ENCODE results near the gene METTL8.
"Not testable (repeated sequence)": the region's sequence is repeated elsewhere in the genome, so short reads cannot be mapped to it uniquely, and the experiment has no call there.

The METTL8 gene

DNA sequence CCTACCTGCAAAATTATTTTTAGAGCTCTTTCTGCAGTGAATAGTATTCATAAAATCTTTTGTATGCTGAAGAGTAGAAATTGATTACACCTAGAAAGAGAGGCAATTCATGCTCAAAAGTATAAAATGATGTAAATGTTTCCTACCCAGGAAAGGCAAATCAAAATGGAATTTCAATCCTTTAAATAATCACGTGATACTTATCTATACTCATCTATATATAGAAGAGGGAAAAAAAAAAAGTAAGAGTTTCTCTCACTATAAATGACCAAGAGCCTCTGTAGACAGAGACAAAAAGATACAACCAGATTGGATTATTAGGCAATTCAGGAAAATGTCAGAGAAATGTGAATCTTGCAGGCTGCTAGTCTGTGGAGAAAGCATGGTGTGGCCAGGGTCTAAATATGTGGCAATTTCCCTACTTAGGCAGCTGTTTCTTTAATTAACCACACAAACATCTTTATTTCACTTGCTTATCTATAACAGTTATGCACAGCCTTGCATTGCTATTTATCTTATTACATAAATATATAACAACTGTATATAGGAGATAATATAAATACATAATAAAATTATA is 39.5 kb downstream of the METTL8 start:
- no peak for DNase-seq

DNA sequence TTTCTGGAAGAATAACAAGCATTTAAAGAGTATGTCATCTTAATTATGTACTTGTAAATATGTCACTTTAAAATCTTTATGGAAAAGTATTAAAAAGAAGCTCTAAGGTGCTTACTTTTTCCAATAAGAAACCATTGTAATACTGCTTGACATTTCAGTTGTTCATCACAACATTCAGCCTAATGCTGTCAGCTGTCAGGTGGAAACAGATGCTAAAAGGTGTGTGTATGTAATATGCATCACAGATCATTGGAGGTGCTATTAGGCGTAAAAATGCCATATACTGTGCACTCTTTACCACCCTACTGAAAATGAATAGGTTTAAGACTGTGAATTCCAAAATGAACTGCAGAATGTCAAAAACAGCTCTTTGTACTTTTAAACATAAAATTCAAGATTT is 40.3 kb downstream of the METTL8 start:
- DNase-seq: no peak

DNA sequence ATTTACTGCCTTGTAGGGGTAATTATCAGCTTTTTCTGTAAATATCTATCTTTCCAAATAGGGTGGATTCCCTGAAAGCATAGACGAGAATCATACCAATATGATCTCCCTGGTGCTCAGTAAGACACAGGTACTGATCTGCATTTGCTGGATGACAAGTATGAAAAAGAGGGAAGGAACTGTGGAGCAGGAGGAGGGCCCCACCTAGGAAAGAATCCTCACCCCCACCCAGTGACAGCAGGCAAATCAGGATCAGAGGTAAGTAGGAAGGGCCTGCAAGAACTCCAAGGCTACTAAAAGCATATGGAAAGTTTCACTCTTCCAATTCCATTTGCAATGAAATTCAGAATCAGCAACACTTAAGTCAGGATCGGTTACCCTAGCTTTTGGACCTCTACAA is 42.3 kb downstream of the METTL8 start:
- no peak for DNase-seq

- no peak for DNase-seq
Observed at GRCh38 chr2:171390941-171391516, 42.8 kb downstream of the METTL8 start.

- DNase-seq: no peak
Observed at GRCh38 chr2:171389780-171390179, 44.0 kb downstream of the METTL8 start.

DNA sequence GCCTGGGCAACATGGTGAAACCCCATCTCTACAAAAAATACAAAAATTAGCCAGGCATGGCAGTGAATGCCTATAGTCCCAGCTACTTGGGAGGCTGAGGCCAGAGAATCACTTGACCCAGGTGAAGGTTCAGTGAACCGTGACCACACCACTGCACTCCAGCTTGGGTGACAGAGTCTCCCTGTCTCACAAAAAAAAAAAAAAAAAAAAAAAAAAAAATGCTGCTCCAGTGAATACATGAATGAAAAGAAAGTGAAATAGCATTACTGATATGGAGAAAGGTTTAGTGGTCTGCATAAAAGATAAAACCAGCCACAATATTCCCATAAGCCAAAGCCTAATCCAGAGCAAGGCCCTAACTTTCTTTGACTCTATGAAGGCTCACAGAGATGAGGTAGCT is 44.5 kb downstream of the METTL8 start:
- DNase-seq: no peak

DNA sequence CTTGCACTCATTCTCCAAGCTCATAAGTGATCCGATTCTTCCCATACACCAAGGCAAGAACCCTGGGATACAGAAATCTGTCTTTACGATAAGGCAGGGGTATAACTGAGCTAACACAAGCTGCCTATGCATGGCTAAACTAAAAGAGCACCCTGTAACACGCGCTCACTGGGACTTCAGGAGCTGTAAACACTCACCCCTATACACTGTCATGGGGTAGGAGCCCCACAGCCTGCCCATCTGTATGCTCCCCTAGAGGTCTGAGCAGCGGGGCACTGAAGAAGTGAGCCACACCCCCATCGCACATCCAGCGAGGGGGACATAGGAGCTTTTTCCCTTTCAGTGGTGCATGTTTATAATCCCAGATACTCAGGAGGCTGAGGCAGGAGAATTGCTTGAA is 46.7 kb downstream of the METTL8 start:
- DNase-seq: no peak

DNA sequence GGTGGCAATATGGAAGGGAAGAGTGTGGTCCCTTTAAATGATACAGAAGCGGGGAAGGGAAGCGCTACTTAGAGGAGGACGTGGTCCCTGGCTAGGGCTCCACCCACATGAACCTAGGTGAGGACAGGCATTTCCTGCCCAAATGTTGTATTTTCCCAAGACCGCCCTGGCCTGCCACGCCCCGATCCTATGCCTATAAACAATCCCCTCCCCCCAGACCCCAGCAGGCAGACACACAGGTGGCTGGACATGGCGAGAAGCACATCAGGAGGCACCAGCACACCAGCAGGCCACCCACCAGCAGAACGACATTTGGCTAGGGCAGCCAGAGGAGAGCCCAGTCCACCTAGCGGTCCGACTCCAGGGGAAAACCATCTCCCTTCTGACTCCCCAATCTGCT is 47.2 kb downstream of the METTL8 start:
- no peak for DNase-seq

DNA sequence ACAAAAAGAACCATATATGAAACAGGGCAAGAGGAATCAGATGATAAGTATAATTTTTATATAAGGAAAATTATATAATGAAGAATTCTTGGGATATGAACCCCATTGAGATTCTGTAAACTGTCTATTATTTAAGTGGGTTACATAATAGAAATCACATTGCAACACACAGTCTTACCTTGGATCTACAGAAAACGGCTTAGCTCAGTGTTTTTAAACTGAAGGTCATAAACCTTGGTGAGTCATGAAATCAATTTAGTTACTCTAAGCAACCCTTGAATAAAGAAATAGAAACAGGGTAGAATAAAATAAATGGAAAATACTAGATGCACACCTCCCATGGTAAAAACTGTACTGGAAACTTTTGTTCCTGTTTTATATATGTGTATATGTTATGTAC is 50.7 kb downstream of the METTL8 start:
- no peak for DNase-seq

- not testable (repeated sequence) for DNase-seq
Observed at GRCh38 chr2:171382175-171382574, 51.6 kb downstream of the METTL8 start.

DNA sequence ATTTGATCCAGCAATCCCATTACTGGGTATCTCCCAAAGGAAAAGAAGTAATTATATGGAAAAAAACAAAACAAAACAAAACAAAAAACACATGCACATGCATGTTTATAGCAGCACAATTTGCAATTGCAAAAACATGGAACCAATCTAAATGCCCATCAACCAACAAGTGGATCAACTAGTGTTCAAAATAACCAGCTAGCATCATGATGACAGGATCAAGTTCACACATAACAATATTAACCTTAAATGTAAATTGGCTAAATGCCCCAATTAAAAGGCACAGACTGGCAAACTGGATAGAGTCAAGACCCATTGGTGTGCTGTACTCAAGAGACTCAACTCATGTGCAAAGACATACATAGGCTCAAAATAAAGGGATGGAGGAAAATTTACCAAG is 55.9 kb downstream of the METTL8 start:
- DNase-seq: not testable (repeated sequence)

DNA sequence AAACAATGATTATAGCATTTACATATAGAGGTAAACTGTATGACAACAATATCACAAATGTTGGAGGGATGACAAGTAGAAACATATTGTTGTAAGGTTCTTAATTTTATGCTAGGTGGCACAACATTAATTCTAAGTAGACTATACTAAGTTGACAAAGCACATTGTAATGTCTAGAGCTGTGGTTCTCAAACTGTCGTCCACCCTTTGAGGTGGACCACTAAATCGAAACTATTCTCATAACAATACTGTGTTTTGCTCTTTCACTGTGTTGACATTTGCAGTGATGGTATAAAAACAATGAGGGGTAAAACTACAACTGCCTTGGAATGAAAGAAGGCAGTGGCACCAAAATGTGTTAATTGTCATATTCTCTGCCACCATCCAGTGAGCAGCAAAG is 66.1 kb downstream of the METTL8 start:
- DNase-seq: no peak

DNA sequence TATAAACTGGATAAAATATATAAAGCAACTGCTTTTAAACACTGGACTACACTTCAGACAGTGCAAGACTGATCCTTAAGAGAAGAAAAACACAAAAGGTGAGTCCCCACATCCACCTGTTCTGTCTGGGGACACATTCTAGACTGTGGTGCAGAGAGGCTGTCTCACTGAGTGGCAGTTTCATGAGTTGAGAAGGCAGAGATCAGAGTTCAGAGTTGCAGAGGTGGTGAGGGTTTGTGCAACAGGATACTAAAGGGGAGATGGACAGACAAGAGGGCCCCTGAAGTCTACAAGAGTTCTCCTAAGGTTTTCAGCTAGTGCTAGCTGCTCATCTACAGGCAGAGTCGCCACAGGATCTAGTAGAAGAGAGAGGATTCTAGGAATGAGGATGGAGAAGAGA is 68.0 kb downstream of the METTL8 start:
- DNase-seq: no peak

GRCh38 chr2:171365232-171365631 is 68.6 kb downstream of the METTL8 start:
- DNase-seq: no peak

- no peak for DNase-seq
Observed at GRCh38 chr2:171362396-171362795, 71.4 kb downstream of the METTL8 start.

DNA sequence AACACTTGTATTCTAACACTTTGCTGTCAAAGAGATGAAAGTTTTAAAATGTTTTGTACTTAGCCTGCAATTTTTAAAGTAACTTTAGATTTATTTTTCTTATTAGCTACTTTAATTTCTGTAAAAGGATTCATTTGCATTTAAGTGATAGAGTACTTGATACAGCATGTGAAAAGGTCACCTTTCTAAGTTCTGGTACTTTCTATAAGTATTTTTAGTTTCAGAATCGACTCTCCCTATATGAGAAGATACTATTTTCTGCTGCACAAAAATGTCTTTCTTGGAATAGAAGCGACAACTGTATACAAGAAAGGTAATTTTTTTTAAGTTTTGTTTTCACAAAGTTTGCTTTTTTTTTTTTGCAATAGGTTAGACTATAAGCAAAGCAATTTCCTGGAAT is 72.9 kb downstream of the METTL8 start:
- no peak for DNase-seq

DNA sequence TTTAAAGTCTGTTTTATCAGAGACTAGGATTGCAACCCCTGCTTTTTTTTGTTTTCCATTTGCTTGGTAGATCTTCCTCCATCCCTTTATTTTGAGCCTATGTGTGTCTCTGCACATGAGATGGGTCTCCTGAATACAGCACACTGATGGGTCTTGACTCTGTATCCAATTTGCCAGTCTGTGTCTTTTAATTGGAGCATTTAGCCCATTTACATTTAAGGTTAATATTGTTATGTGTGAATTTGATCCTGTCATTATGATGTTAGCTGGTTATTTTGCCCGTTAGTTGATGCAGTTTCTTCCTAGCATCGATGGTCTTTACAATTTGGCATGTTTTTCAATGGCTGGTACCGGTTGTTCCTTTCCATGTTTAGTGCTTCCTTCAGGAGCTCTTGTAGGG is 80.0 kb downstream of the METTL8 start:
- DNase-seq: not testable (repeated sequence)

GRCh38 chr2:171348056-171348455 is 85.7 kb downstream of the METTL8 start:
- DNase-seq: no peak

GRCh38 chr2:171347591-171348032 is 86.2 kb downstream of the METTL8 start:
- DNase-seq: no peak

DNA sequence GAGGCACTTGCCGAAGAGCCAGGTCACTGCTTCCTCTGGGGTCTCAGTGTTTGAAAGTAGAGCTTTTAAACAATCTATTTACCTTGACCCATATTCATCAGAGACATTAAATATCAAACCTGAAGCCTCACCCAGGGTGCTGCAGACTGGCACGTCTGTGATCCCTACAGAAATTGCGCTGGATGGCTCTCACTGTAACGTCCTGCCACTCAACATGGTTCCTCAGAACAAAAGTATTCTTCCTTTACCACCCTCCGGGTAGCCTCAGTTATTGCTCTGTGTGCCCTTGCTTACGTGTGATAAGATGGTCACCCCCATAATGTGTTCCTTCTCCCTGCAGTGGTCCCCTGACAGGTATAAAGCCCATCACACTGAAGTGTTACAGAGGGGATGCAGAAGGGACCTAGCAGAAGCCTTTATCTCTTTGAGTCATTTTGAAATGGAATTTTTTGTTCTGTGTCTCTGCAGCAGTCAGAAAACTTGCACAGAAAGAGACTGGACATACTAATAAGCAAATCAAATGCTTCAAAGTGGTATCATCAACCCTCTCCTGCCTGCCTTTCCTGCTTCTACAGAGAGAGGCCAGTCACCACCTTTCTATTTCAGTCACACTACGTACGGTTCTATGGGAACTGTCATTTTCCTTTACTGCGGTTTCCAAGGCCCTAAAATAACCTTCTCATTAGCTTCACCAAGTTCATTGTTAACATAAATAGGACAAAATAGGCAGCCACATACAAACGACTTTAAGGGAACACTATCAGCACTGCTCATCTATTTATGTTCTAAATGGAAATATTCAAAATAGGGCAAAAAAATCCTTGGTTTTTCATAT is 86.8 kb downstream of the METTL8 start:
- DNase-seq: no peak

- no peak for DNase-seq
Observed at GRCh38 chr2:171345971-171346722, 87.6 kb downstream of the METTL8 start.

- no peak for DNase-seq
Observed at GRCh38 chr2:171344182-171344581, 89.6 kb downstream of the METTL8 start.

GRCh38 chr2:171342067-171342413 is 91.8 kb downstream of the METTL8 start:
- no peak for DNase-seq

Measured in CD4-positive, alpha-beta T cell treated with Interleukin-17A for 1 hour (primary cell).